Peyer's patch (tissue), 4 donors: Measurements from ENCODE around the gene PMS2. TPM values are rescaled to one million over a fixed set of nuclear protein-coding genes. Genes with fewer than 3 reads are reported as not detected.
"Not testable (repeated sequence)": the region's sequence is repeated elsewhere in the genome, so short reads cannot be mapped to it uniquely, and the experiment has no call there.

Source experiments
- DNase-seq, 3 donors: peaks; one replicate each; pipeline ENCODE4 v3.0.0-alpha.2; 2017 to 2019
- H3K27ac ChIP-seq, 4 donors: fragments of 200-600 bp; sonication (generic); one replicate each; pipeline ENCODE4 v1.5.1; 2016 to 2019
- H3K27me3 ChIP-seq, 2 donors: fragments of 200-600 bp; sonication (generic); one replicate each; pipeline ENCODE4 v1.5.1; 2019
- H3K36me3 ChIP-seq, 3 donors: fragments of 200-600 bp; sonication (generic); one replicate each; pipeline ENCODE4 v1.5.1; 2016 to 2019
- H3K4me1 ChIP-seq, 4 donors: fragments of 200-600 bp; sonication (generic); one replicate each; pipeline ENCODE4 v1.5.1; 2016 to 2019
- H3K4me3 ChIP-seq, 4 donors: fragments of 200-600 bp; sonication (generic); 1 replicate in 3 of 4; 2 replicates in 1 of 4; pipeline ENCODE4 v1.5.1; 2016 to 2019; ENCODE audit warnings: mild to moderate bottlenecking in 1 of 4
- H3K9me3 ChIP-seq, 4 donors: fragments of 200-600 bp; sonication (generic); one replicate each; pipeline ENCODE4 v1.5.1; 2016 to 2019; ENCODE audit warnings: mild to moderate bottlenecking in 1 of 4
- POLR2A ChIP-seq, 2 donors: fragments of 450-650 bp; IDR thresholded peaks; one replicate each; pipeline ENCODE4 v1.5.1; 2017; ENCODE audit warnings: antibody characterized with exemption in 2 of 2, mild to moderate bottlenecking in 2 of 2, moderate library complexity in 2 of 2
- total RNA-seq, 4 donors: library from RNA; depleted of rRNA; stranded (reverse); fragments of >200 nt; gene quantifications; one replicate each; pipeline ENCODE4 v1.1.0, GENCODE V29; 2016
- TF ChIP-seq, protein P1 (sequence below), 6 experiments: fragments of 450-650 bp in 4 of 6; fragments of 200-600 bp in 2 of 6; sonication (generic) in 1 of 6; IDR thresholded peaks; one replicate each; pipeline ENCODE4 v1.5.1; 2017 to 2019; ENCODE audit warnings: antibody characterized with exemption in 6 of 6, mild to moderate bottlenecking in 3 of 6, moderate library complexity in 1 of 6

Gene PMS2
- total RNA-seq, 4 donors from 2014 or later, result 9.6 to 27.2 (median 14.4) TPM

DNA sequence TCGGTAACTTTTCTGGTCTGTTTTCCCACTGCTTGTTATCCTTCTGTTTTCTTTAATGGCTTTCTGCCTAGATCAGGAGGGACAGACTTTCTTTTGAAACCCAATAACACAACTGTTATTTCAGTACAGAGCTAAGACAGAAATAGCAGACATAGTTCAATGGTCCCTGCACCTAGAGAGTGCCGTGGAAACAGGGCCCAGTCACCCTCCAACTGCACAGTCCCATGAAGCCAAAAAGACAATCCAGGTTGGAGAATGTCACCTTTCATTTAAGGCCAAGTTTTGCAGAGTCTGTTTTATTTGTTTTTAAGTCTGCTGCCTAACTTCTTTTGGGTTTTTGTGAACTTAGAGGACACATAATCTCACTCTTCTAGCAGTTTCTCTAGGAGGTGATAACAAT, 2.7 kb upstream of the PMS2 start:
- Histone ChIP-seq H3K9me3 (no peaks in the 10 kb centered on the region), H3K27me3 (no peaks in the 10 kb centered on the region), H3K27ac (peak overlapping the region in 3 of 4 donors; percentile 68 to 78 (median 73)), H3K4me1 (peaks cover 0 to 31% (median 3%) of the 10 kb centered on the region in 4 donors), H3K36me3 (peaks cover 0 to 19% (median 0%) of the 10 kb centered on the region in 3 donors), H3K4me3 (no peak overlapping the region)
- no peak for DNase-seq
- TF ChIP-seq POLR2A (IDR thresholded peaks at IDR 0.05), result no peak
- TF ChIP-seq, protein P1, sequence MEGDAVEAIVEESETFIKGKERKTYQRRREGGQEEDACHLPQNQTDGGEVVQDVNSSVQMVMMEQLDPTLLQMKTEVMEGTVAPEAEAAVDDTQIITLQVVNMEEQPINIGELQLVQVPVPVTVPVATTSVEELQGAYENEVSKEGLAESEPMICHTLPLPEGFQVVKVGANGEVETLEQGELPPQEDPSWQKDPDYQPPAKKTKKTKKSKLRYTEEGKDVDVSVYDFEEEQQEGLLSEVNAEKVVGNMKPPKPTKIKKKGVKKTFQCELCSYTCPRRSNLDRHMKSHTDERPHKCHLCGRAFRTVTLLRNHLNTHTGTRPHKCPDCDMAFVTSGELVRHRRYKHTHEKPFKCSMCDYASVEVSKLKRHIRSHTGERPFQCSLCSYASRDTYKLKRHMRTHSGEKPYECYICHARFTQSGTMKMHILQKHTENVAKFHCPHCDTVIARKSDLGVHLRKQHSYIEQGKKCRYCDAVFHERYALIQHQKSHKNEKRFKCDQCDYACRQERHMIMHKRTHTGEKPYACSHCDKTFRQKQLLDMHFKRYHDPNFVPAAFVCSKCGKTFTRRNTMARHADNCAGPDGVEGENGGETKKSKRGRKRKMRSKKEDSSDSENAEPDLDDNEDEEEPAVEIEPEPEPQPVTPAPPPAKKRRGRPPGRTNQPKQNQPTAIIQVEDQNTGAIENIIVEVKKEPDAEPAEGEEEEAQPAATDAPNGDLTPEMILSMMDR (IDR thresholded peaks at IDR 0.05), result no peak

DNA sequence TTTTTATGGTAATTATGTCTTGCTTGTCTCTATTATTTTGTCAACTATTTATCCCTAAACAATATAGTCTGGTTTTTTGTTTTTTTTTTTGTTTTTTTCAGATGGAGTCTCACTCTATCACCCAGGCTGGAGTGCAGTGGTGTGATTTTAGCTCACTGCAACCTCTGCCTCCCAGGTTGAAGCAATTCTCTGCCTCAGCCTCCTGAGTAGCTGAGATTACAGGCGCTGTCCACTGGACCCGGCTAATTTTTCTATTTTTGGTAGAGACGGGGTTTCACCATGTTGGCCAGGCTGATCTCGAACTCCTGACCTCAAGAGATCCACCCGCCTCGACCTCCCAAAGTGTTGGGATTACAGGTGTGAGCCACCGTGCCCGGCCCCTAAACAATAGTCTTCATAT, 1.5 kb upstream of the PMS2 start:
- Histone ChIP-seq H3K27ac (peak overlapping the region in 2 of 4 donors; percentile 87 to 98), H3K4me1 (peaks cover 0 to 27% (median 3%) of the 10 kb centered on the region in 4 donors), H3K4me3 (peak overlapping the region in 1 of 4 donors; percentile 71)
- H3K27me3 ChIP-seq, H3K36me3 ChIP-seq, H3K9me3 ChIP-seq: not testable (repeated sequence)
- DNase-seq, result peak in 1 of 3 donors; percentile 39

DNA sequence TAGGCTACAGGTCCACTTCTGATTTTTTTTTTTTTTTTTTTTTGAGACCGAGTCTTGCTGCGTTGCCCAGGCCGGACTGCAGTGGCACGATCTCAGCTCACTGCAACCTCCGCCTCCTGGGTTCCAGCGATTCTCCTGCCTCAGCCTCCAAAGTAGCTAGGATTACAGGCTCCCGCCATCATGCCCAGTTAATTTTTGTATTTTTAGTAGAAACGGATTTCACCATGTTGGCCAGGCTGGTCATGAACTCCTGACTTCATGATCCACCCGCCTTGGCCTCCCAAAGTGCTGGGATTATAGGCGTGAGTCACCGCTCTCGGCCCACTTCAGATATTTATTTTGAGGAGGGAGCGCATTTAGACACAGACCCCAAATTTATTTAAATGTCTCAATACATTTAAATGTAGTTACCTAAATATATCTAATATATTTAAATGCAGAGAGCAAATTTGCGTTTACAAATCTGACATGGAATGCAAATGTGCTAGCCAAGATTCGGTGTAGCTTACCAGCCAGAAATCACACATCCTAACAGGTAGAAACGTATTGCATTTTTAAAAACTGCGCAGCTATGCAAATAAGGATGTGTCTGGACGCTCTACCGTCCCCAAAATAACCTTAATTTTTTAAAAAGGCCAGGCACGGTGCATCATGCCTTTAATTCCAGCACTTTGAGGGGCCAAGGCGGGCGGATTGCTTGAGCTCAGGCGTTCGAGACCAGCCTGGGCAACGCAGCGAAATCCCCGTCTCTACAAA, 836 bp downstream of the PMS2 start:
- not testable (repeated sequence) for H3K36me3 ChIP-seq, H3K27me3 ChIP-seq, H3K9me3 ChIP-seq, DNase-seq
- peak overlapping the region in 3 of 4 donors; percentile 80 to 98 (median 87) for H3K27ac ChIP-seq
- H3K4me1 ChIP-seq, result peaks cover 0 to 27% (median 3%) of the 10 kb centered on the region in 4 donors
- H3K4me3 ChIP-seq, result peak overlapping the region; percentile 55 to 81 (median 73)

DNA sequence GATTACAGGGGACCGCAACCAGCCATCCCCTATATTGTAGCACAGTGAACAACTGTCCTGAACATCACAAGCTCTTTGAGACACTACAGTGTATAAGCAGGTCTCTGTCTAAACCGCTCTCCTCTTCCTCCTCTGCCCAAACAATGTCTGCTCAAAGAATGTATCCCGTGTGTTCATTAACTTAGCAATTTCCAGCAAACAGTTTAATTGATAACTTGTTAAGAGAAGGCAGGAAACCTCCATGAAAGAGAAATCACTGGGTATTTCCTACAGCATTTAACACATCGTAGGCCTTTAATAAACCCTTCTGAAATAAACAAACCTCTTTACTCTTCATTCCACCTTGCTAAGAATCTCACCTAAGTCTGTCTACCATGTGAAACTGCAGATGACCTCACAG, 1.5 kb downstream of the PMS2 start:
- Histone ChIP-seq H3K36me3 (peaks cover 0 to 12% (median 0%) of the 10 kb centered on the region in 3 donors), H3K4me3 (no peak overlapping the region), H3K27ac (no peak overlapping the region), H3K4me1 (peaks cover 0 to 27% (median 3%) of the 10 kb centered on the region in 4 donors), H3K9me3 (no peaks in the 10 kb centered on the region), H3K27me3 (no peaks in the 10 kb centered on the region)
- TF ChIP-seq POLR2A (IDR thresholded peaks at IDR 0.05), result no peak
- TF ChIP-seq, protein P1 (IDR thresholded peaks at IDR 0.05), result no peak
- DNase-seq, result no peak

DNA sequence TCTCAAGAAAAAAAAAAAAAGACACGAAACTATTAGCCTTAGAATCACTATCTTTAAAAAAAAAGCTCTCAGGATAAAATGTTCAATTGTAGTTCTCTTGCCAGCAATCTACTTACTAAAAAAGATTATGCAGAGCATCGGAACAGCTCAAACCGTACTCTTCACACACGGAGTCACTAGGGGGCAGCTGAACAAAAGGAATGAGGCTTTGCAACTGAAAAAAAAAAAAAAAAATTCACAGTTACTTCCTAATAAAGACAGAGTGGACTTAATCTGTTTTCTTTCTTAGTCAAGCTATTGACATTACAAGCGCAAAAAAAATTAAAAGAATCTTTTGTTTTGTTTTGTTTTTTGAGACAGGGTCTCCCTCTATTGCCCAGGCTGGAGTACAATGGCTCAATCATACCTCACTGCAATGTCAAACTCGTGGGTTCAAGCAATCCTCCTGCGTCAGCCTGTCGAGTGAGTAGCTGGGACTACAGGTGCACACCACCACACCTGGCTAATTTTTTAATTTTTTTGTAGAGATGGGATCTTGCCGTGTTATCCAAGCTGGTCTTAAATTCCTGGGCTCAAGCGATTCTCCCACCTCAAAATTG, 11.5 kb downstream of the PMS2 start:
- TF ChIP-seq POLR2A (IDR thresholded peaks at IDR 0.05), result no peak
- TF ChIP-seq, protein P1 (IDR thresholded peaks at IDR 0.05), result peak; percentile 20 to 73 (median 60)
- no peaks in the 10 kb centered on the region for H3K9me3 ChIP-seq
- no peak overlapping the region for H3K4me3 ChIP-seq
- H3K27me3 ChIP-seq, result no peaks in the 10 kb centered on the region
- peaks cover 0 to 75% (median 0%) of the 10 kb centered on the region in 3 donors for H3K36me3 ChIP-seq
- H3K27ac ChIP-seq, result no peak overlapping the region
- peak in 2 of 3 donors; percentile 38 to 77 for DNase-seq
- no peaks in the 10 kb centered on the region for H3K4me1 ChIP-seq

DNA sequence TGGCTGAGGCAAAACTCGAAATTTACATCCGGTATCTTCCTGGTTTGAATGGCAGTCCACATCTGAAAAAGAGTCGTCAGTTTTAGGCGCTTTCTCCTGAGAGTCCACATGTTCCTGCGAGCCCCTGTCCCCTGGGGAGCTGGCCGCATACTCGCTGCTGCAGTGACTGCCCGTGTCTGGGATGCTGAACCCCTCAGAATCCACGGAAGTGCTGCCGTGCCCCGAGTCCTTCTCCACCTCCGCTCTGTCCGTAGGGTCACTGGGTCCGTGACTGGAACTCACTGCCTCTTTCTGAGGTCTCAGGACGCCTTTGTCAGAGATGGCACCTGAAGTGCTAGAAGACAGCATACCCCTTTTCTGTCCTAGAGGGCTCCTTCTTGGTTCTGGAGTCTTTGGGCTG, 21.8 kb downstream of the PMS2 start:
- not testable (repeated sequence) for H3K4me3 ChIP-seq, DNase-seq, H3K27me3 ChIP-seq, H3K4me1 ChIP-seq, H3K9me3 ChIP-seq, H3K27ac ChIP-seq
- H3K36me3 ChIP-seq, result peaks cover 0 to 48% (median 0%) of the 10 kb centered on the region in 3 donors

DNA sequence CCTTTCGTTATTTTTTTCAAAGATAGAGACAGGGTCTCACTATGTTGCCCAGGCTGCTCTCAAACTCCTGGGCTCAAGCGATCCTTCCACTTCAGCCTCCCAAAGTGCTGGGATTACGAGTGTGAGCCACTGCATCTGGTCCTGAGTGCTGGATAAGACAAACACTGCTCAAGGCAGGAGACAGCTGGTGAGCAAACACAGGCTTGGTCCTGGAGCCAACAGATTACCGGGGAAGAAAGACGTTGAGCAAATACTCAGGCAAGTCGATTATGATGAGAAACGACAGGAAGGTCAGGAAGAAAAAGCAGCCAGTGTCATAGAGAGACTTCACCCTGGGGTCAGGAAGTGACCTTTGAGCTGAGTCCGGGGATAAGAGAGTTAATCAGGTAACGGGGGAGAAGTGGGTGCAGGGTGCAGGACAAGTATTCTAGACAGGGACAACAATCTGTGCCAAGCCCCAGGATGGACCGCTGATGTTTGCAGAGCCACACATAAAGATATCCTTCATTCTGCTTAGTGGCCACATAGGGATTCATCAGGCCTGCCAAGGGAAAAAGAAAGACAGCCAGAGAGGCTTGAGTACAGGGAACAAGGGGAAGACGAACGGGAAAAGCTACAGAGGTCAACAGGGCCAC, 29.1 kb downstream of the PMS2 start:
- H3K9me3 ChIP-seq, DNase-seq, H3K27ac ChIP-seq, H3K27me3 ChIP-seq, H3K4me1 ChIP-seq, H3K4me3 ChIP-seq: not testable (repeated sequence)
- H3K36me3 ChIP-seq, result peaks cover 0 to 14% (median 0%) of the 10 kb centered on the region in 3 donors

DNA sequence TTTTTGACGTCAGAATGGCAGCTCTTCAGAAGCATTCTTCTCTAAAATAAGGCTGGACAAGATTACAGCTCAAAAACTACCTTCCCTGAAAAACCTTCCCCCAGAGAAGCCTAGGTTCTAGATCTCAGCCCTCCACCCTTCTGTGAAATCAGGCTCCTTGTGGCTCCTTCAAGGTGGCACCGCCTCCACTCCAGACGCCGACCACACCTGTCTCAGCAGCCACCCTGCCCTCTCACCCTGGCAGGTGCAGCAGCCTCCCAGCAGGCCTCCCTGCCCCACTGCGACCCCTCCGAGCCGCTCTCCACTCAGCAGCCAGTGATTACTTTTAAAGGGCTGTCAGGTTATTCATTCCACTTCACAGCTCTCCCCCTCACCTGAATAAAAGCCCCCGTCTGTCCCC, 35.3 kb downstream of the PMS2 start:
- DNase-seq, H3K27me3 ChIP-seq, H3K4me3 ChIP-seq, H3K27ac ChIP-seq, H3K4me1 ChIP-seq, H3K9me3 ChIP-seq: not testable (repeated sequence)
- peaks cover 0 to 14% (median 0%) of the 10 kb centered on the region in 3 donors for H3K36me3 ChIP-seq

DNA sequence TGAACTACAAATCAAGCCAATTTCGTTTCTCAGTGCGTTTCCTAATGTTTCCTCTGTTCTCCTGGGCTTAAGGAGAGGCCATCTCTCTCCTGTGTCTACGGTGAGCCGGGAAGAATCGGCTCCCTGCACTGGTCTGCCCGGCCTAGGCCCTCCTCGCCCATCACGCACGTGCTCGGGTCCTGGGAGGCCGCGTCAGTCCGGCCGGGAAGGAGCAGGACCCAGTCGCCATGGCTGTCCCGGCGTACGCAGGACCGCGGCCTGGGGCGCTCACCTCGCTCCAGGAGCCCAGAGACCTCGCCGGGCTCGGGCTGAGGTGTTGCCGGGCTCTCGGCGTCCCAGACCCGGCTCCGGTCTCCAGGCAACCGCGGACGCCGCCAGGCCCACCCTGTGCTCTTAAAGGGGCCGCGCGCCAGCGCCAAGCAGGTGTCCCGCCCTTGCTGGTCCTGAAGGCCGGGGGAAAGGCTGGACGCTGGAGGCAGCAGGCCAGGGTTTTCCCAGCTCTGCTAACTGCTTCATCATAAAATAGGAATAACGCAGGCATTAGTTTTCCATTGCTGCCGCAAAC, 38.4 kb downstream of the PMS2 start, which contains the start of gene RSPH10B:
Gene RSPH10B, minus strand, starts transcription at position 343 of the 565 bp plus-strand sequence. CDS start 3,573 bp downstream, outside the sequence.
- not testable (repeated sequence) for H3K27me3 ChIP-seq, H3K27ac ChIP-seq, H3K4me1 ChIP-seq, H3K4me3 ChIP-seq, H3K9me3 ChIP-seq, H3K36me3 ChIP-seq, DNase-seq

DNA sequence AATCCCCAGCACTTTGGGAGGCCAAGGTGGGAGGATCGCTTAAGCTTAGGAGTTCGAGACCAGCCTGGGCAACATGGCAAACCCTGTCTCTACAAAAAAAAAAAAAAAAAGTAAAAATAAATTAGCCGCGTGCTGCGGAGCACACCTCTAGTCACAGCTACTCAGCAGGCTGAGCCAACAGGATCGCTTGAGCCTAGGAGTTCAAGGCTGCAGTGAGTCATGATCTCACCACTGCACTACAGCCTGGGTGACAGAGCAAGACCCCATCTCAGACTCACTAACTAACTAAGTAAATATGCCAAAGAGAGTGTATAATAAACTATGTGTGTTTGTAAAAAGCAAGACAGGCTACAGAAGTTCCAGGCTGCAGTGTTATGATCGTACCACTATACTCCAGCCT, 45.0 kb downstream of the PMS2 start:
- not testable (repeated sequence) for H3K36me3 ChIP-seq, H3K27me3 ChIP-seq, H3K4me1 ChIP-seq, H3K4me3 ChIP-seq, H3K27ac ChIP-seq, DNase-seq, H3K9me3 ChIP-seq

DNA sequence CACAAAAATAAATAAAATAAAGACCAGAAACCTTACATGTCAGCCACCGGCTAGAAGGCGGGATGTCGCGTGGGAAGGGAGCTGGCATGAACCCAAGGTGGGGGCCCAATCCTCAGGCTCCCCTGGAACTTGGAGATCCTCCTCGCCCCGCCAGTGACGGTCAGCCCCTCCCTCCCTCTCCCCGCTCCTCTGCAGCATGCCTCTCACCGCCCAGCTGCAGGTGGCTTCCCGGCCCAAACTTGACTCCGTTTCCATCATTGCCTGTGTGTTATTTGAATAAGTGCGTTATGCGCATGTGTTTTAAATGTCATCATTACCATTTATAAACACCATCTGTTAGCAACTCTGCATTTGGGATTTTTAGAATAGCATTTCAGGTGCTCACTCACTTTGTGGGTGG, 45.6 kb downstream of the PMS2 start:
- H3K4me3 ChIP-seq, H3K27ac ChIP-seq, DNase-seq, H3K27me3 ChIP-seq, H3K9me3 ChIP-seq, H3K4me1 ChIP-seq, H3K36me3 ChIP-seq: not testable (repeated sequence)
